Liver (tissue), 3 donors: Measurements from ENCODE around the gene MCUR1.

ENCODE experiments used
- ATF3 ChIP-seq: IDR thresholded peaks from 2 replicates; pipeline ENCODE4 v1.6.1; 2016; ENCODE audit warnings: antibody characterized with exemption
- CTCF ChIP-seq: fragments of 150-350 bp; IDR thresholded peaks from 2 replicates; pipeline ENCODE4 v1.5.1; 2017; ENCODE audit warnings: improper control_type of control experiment, low read depth, low read length; ENCODE audit not compliant: missing input control
- EGR1 ChIP-seq, 2 donors: IDR thresholded peaks; 2 replicates each; pipeline ENCODE4 v1.6.1; 2016 to 2018; ENCODE audit warnings: antibody characterized with exemption in 2 of 2, low read depth in 2 of 2
- HNF4A ChIP-seq, 2 donors: conservative IDR thresholded peaks; 2 replicates each; pipeline ENCODE4 v1.6.1; 2016; ENCODE audit warnings: antibody characterized with exemption in 2 of 2, mild to moderate bottlenecking in 2 of 2
- JUND ChIP-seq, 2 donors: IDR thresholded peaks; 2 replicates each; pipeline ENCODE4 v1.6.1; 2016; ENCODE audit warnings: antibody characterized with exemption in 2 of 2
- MAX ChIP-seq: IDR thresholded peaks from 2 replicates; pipeline ENCODE4 v1.6.1; 2016; ENCODE audit warnings: antibody characterized with exemption
- RAD21 ChIP-seq, 2 donors: IDR thresholded peaks; 2 replicates each; pipeline ENCODE4 v1.6.1; 2016; ENCODE audit warnings: antibody characterized with exemption in 2 of 2, mild to moderate bottlenecking in 2 of 2
- REST ChIP-seq: IDR thresholded peaks from 2 replicates; pipeline ENCODE4 v1.6.1; 2016; ENCODE audit warnings: antibody characterized with exemption, mild to moderate bottlenecking
- TAF1 ChIP-seq: conservative IDR thresholded peaks from 2 replicates; pipeline ENCODE4 v1.6.1; 2016; ENCODE audit warnings: antibody characterized with exemption, mild to moderate bottlenecking
- YY1 ChIP-seq: IDR thresholded peaks from 2 replicates; pipeline ENCODE4 v1.6.1; 2016; ENCODE audit warnings: antibody characterized with exemption, mild to moderate bottlenecking
- ZBTB33 ChIP-seq: IDR thresholded peaks from 2 replicates; pipeline ENCODE4 v1.6.1; 2016; ENCODE audit warnings: antibody characterized with exemption
- donor health status: healthy.
- donor health status: healthy.

- no peak for TF ChIP-seq CTCF
- TF ChIP-seq ZBTB33 = no peak
- TF ChIP-seq JUND (IDR thresholded peaks at IDR 0.05) = no peak
- no peak for TF ChIP-seq ATF3
- no peak for TF ChIP-seq REST
- no peak for TF ChIP-seq RAD21 (IDR thresholded peaks at IDR 0.05)
- TF ChIP-seq MAX = no peak
- no peak for TF ChIP-seq TAF1
- TF ChIP-seq EGR1 (IDR thresholded peaks at IDR 0.05; ENCODE audit: low read depth in 2 of 2) = no peak
- TF ChIP-seq HNF4A (conservative IDR thresholded peaks at IDR 0.05) = no peak
- no peak for TF ChIP-seq YY1
These were observed 37.0 kb upstream of the MCUR1 start for GRCh38 chr6:13851330-13851729.
